Thyroid gland (tissue), 4 donors: ENCODE results near the gene CDC37.

Experiments
- CTCF ChIP-seq, 6 experiments: fragments of 200-600 bp in 3 of 6; fragments of 450-650 bp in 3 of 6; sonication (generic) in 3 of 6; IDR thresholded peaks; one replicate each; pipeline ENCODE4 v1.5.1; 2016 to 2019; ENCODE audit warnings: antibody characterized with exemption in 6 of 6, mild to moderate bottlenecking in 2 of 6, inconsistent platforms in 1 of 6, moderate library complexity in 1 of 6
- POLR2A ChIP-seq, 2 donors: fragments of 450-650 bp; IDR thresholded peaks; one replicate each; pipeline ENCODE4 v1.6.1; 2017; ENCODE audit warnings: antibody characterized with exemption in 2 of 2, mild to moderate bottlenecking in 2 of 2, moderate library complexity in 1 of 2

- TF ChIP-seq CTCF (IDR thresholded peaks at IDR 0.05) = no peak
- no peak for TF ChIP-seq POLR2A (IDR thresholded peaks at IDR 0.05)
Measured at GRCh38 chr19:10364644-10365043, 38.7 kb downstream of the CDC37 start.
